Measurements from ENCODE around the gene SLC6A3. TPM values are rescaled to one million over a fixed set of nuclear protein-coding genes. Genes with fewer than 3 reads are reported as not detected.
"Not testable (repeated sequence)": the region's sequence is repeated elsewhere in the genome, so short reads cannot be mapped to it uniquely, and the experiment has no call there.

SLC6A3 gene
- total RNA-seq, 1 donor from 2014 or later: not detected

- no peak overlapping the region for H3K27ac Mint-ChIP-seq
- peaks cover 6% of the 10 kb centered on the region for H3K36me3 Mint-ChIP-seq (ENCODE audit: insufficient read depth)
- H3K9me3 Mint-ChIP-seq (ENCODE audit: low read depth): peaks cover 35% of the 10 kb centered on the region
- no peak for TF ChIP-seq CTCF (IDR thresholded peaks at IDR 0.05; ENCODE audit: unreplicated experiment)
- no peaks in the 10 kb centered on the region for H3K4me1 Mint-ChIP-seq (ENCODE audit: low read depth)
- H3K27me3 Mint-ChIP-seq: peaks cover 13% of the 10 kb centered on the region
- no peak overlapping the region for H3K4me3 Mint-ChIP-seq (ENCODE audit: low read depth)
- no peak for DNase-seq (ENCODE audit: low spot score, unreplicated experiment)
Measured at GRCh38 chr5:1429066-1429465, 16.2 kb downstream of the SLC6A3 start.

DNA sequence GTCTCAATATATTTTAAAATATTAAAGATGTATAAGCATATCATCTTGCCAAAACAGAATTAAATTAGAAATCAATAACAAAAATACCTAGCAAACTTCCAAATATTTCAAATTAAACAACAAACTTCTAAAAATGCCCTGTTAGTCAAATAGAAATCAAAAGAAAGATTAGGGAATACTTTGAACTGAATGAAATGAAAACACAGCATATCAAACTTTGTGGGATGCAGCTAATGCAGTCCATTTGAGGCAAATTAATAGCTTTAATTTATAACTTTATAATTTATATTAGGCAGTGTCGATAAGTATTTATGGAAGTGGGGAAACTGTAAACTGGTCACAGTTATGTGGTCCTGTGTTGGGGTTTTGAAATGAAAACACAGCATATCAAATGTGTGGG, 17.1 kb downstream of the SLC6A3 start:
- no peak for DNase-seq (ENCODE audit: low spot score, unreplicated experiment)
- peaks cover 28% of the 10 kb centered on the region for H3K9me3 Mint-ChIP-seq (ENCODE audit: low read depth)
- no peak overlapping the region for H3K4me3 Mint-ChIP-seq (ENCODE audit: low read depth)
- no peaks in the 10 kb centered on the region for H3K4me1 Mint-ChIP-seq (ENCODE audit: low read depth)
- H3K36me3 Mint-ChIP-seq (ENCODE audit: insufficient read depth): peaks cover 6% of the 10 kb centered on the region
- no peak overlapping the region for H3K27ac Mint-ChIP-seq
- TF ChIP-seq CTCF (IDR thresholded peaks at IDR 0.05; ENCODE audit: unreplicated experiment): no peak
- H3K27me3 Mint-ChIP-seq: peaks cover 8% of the 10 kb centered on the region

DNA sequence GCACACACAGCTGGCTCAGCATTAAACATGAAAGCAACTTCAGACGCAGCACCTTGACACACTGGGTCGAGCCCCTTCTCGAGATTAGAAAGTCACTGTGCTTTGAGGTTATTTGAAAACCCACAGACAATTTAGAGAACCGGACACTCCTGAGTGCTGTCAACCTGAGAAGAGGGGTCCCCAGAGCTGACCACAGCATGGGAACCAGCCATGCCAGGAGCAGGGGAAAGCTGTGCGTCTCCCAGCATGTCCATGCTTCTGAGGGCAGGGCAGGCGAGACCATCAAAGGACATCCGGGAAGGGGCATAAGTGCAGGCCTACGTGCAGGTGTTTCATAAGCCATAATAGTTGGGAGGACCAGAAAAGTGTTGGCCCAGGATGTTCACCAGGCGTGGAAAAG, 20.5 kb downstream of the SLC6A3 start:
- H3K4me1 Mint-ChIP-seq (ENCODE audit: low read depth): no peaks in the 10 kb centered on the region
- TF ChIP-seq CTCF (IDR thresholded peaks at IDR 0.05; ENCODE audit: unreplicated experiment): no peak
- peaks cover 24% of the 10 kb centered on the region for H3K9me3 Mint-ChIP-seq (ENCODE audit: low read depth)
- H3K27ac Mint-ChIP-seq: no peak overlapping the region
- peaks cover 18% of the 10 kb centered on the region for H3K27me3 Mint-ChIP-seq
- H3K4me3 Mint-ChIP-seq (ENCODE audit: low read depth): no peak overlapping the region
- no peak for DNase-seq (ENCODE audit: low spot score, unreplicated experiment)
- peaks cover 6% of the 10 kb centered on the region for H3K36me3 Mint-ChIP-seq (ENCODE audit: insufficient read depth)

- no peak for DNase-seq (ENCODE audit: low spot score, unreplicated experiment)
- Mint-ChIP-seq H3K4me3 (ENCODE audit: low read depth) (no peak overlapping the region), H3K36me3 (ENCODE audit: insufficient read depth) (peaks cover 3% of the 10 kb centered on the region), H3K9me3 (ENCODE audit: low read depth) (peaks cover 19% of the 10 kb centered on the region), H3K27me3 (peaks cover 18% of the 10 kb centered on the region), H3K27ac (no peak overlapping the region), H3K4me1 (ENCODE audit: low read depth) (no peaks in the 10 kb centered on the region)
- no peak for TF ChIP-seq CTCF (IDR thresholded peaks at IDR 0.05; ENCODE audit: unreplicated experiment)
Measured at GRCh38 chr5:1423901-1424603, 21.2 kb downstream of the SLC6A3 start.

DNA sequence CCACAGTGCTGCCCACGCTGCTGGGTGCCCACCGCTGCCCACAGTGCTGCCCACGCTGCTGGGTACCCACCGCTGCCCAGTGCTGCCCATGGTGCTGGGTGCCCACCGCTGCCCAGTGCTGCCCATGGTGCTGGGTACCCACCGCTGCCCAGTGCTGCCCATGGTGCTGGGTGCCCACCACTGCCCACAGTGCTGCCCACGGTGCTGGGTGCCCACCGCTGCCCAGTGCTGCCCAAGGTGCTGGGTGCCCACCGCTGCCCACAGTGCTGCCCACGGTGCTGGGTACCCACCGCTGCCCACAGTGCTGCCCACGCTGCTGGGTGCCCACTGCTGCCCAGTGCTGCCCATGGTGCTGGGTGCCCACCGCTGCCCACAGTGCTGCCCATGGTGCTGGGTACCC, 22.7 kb downstream of the SLC6A3 start:
- not testable (repeated sequence) for H3K27ac Mint-ChIP-seq; H3K4me1 Mint-ChIP-seq (ENCODE audit: low read depth); H3K4me3 Mint-ChIP-seq (ENCODE audit: low read depth); DNase-seq (ENCODE audit: low spot score, unreplicated experiment); H3K36me3 Mint-ChIP-seq (ENCODE audit: insufficient read depth)
- Mint-ChIP-seq H3K27me3 (peaks cover 22% of the 10 kb centered on the region), H3K9me3 (ENCODE audit: low read depth) (peaks cover 13% of the 10 kb centered on the region)

All from progenitor cell of endocrine pancreas (in vitro differentiated cells).